Effector memory CD4-positive, alpha-beta T cell (primary cell): ENCODE measurements around the gene ZAP70.
"Not testable (repeated sequence)": the region's sequence is repeated elsewhere in the genome, so short reads cannot be mapped to it uniquely, and the experiment has no call there.

Experiments
- DNase-seq, 3 donors: peaks; one replicate each; pipeline ENCODE4 v3.0.0-alpha.2; 2020
- H3K27ac ChIP-seq: 2 replicates; pipeline ENCODE4 v1.7.0; 2013; ENCODE audit warnings: mild to moderate bottlenecking, low read length, moderate library complexity; ENCODE audit not compliant: insufficient read depth, poor library complexity, severe bottlenecking
- H3K27me3 ChIP-seq: replicated peaks from 2 replicates; pipeline ENCODE4 v1.7.0; 2013; ENCODE audit warnings: mild to moderate bottlenecking, low read length; ENCODE audit not compliant: insufficient read depth, control insufficient read depth, poor library complexity, severe bottlenecking
- H3K36me3 ChIP-seq: 2 replicates; pipeline ENCODE4 v1.7.0; 2013; ENCODE audit warnings: mild to moderate bottlenecking, low read length, moderate library complexity; ENCODE audit not compliant: control insufficient read depth, insufficient read depth
- H3K4me1 ChIP-seq: 2 replicates; pipeline ENCODE4 v1.7.0; 2013; ENCODE audit warnings: low read length, mild to moderate bottlenecking; ENCODE audit not compliant: control insufficient read depth, insufficient read depth, poor library complexity, severe bottlenecking
- H3K4me3 ChIP-seq: 2 replicates; pipeline ENCODE4 v1.7.0; 2013; ENCODE audit warnings: low read length, low read depth, mild to moderate bottlenecking; ENCODE audit not compliant: insufficient read depth, poor library complexity, severe bottlenecking
- H3K9me3 ChIP-seq: 2 replicates; pipeline ENCODE4 v1.7.0; 2013; ENCODE audit warnings: mild to moderate bottlenecking, low read length, moderate library complexity; ENCODE audit not compliant: control insufficient read depth

The ZAP70 gene

DNA sequence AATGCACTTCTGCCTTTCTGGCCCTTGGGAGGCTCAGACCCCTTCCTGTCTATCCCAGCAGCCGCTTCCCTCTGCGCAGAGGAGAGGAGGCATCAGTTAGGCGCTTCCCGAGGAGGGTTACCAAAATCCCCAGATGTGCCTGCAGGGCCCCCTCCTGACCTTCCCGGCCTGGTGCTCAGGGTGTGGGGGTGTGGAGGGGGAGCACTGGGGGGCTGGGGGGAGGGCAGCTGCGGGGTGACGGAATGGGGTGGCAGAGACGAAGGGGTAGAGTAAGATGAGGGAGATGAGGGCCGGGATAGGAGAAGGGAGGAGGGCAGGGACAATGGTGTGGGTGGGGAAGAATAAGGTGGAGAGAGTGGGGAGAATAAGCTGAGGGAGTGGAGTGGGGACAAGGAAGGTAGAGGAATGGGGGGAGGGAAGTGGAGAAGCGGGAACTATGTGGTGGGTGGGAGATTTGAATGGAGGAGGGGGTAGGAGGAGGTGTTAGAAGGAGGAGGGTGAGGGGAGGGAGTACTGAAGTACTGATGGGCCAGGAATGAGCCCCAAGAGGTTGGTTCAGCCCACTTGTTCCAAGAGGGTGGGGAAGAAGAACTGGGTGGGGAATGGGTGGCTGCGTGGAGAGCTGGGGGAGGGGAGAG, 6.5 kb upstream of the ZAP70 start:
- no peak overlapping the region for H3K4me3 ChIP-seq

DNA sequence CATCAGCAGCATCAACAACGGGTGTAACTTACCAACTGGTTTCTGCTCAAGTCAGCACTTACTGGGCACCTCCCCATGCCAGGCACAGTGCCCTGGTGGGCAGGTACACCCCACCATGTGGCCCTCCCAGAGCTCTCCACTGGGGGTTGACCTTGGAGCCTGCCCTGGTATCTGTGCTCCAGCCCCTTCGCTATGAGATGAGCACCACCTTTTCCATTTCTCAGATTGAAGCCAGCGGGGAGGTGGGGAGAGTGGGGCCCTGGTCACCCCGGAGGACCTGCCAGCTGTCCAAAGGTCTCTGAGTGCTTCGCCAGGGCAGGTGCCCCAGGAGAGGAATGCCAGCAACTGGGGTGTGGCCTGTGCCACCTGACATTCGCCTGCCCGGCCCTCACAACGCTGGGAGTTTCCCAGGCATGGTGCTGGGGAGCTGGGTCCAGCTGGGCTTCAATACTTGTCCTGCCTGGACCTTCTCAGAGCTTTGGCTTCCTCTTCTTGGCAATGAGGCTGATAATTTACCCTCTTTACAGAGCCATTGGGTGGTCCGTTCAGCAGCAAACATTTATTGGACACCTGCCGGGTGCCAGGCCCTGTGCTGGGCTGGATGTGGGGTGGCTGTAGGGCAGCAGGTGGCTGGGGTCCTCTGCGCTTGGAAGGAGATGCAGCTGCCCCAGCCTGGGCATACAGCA, 5.9 kb upstream of the ZAP70 start:
- Histone ChIP-seq H3K36me3 (no peaks in the 10 kb centered on the region), H3K27me3 (no peaks in the 10 kb centered on the region), H3K27ac (no peak overlapping the region), H3K9me3 (no peaks in the 10 kb centered on the region), H3K4me3 (no peak overlapping the region), H3K4me1 (peaks cover 26% of the 10 kb centered on the region)
- DNase-seq: no peak

More for the DNA sequence above, 6.5 kb upstream of the ZAP70 start:
- H3K27ac ChIP-seq: no peak overlapping the region
- H3K4me1 ChIP-seq: peaks cover 20% of the 10 kb centered on the region
- H3K9me3 ChIP-seq: no peaks in the 10 kb centered on the region
- no peaks in the 10 kb centered on the region for H3K36me3 ChIP-seq
- DNase-seq: no peak
- no peaks in the 10 kb centered on the region for H3K27me3 ChIP-seq

DNA sequence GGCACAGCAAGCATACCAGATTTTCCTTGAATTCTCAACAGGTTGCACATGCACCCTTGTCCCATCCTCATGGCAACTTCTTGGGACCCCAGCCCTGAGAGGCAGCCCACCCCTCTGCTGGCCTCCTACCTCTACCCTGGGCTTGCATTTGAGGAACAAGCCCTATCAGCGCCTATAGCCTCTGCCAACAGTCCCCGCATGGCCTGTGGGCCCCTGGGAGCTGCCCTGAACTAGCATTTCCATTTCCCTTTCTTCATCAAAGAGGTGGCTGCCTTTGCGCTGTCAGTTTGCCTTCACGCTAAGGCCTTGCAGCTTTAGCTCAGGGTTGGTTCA, 5.4 kb upstream of the ZAP70 start:
- no peak for DNase-seq
- no peak overlapping the region for H3K4me3 ChIP-seq
- H3K9me3 ChIP-seq: no peaks in the 10 kb centered on the region
- no peaks in the 10 kb centered on the region for H3K36me3 ChIP-seq
- H3K27ac ChIP-seq: no peak overlapping the region
- H3K4me1 ChIP-seq: peaks cover 31% of the 10 kb centered on the region
- no peaks in the 10 kb centered on the region for H3K27me3 ChIP-seq

DNA sequence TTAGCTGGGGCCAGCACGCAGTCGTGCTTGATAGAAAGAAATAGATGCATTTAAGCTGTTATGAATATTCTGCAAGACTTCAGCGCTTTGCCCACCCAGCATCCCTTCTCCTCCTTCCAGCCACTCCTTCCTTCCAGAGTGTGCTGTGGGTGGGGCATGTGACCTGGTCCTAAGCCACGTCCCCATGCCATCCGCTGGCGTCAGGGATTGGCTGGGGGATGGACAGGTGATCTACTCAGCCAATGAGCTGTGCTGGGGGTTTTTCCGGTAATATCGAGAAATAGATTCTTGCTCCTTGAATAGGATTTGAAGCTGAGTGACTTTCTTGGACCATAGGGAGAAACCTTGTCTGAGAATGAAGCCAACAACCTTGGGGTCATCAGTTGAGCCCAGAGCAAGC, 4.8 kb upstream of the ZAP70 start:
- Histone ChIP-seq H3K36me3 (no peaks in the 10 kb centered on the region), H3K9me3 (no peaks in the 10 kb centered on the region), H3K27ac (no peak overlapping the region), H3K27me3 (no peaks in the 10 kb centered on the region), H3K4me1 (peaks cover 37% of the 10 kb centered on the region), H3K4me3 (no peak overlapping the region)
- no peak for DNase-seq

DNA sequence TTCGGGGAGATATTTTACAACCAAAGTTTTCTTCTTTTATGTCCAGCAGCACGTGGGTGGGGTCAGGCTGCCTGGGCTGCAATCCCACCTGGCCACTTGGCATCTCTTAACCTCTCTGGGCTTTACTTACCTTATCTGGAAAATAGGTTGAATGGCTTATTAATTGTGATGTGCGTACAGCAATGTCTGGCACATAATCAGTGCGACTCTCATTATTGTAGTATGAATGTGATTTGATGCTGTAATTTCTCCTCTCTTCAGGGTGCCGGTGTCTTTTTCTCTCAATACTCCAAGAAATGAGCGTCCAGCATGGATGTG, 2.0 kb upstream of the ZAP70 start:
- DNase-seq: no peak
- Histone ChIP-seq H3K27ac (no peak overlapping the region), H3K9me3 (no peaks in the 10 kb centered on the region), H3K4me3 (no peak overlapping the region), H3K4me1 (peaks cover 61% of the 10 kb centered on the region), H3K27me3 (no peaks in the 10 kb centered on the region), H3K36me3 (peaks cover 6% of the 10 kb centered on the region)

DNA sequence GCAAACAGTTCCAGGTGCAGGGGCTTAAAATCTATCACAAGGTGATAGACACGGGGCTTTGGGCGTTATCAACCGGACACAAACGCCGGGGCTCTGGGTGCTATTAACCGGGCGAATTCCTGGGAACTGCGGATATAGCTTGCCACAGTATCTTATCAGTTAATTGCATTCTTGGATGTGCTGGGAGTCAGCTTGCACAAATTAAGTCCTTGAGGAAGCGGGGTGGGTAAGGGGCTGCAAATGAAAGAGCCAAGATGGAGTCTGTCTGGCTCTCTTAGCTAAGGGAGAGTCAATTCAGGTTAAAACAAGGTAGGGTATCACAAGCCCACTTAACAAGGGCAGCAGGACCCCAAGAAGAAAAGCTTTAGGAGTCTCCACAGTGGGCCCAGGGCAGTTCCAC, 1.2 kb upstream of the ZAP70 start:
- Histone ChIP-seq H3K4me3 (peak overlapping the region; percentile 75), H3K27ac (peak overlapping the region; percentile 98), H3K4me1 (peaks cover 70% of the 10 kb centered on the region)
- DNase-seq, H3K9me3 ChIP-seq, H3K36me3 ChIP-seq, H3K27me3 ChIP-seq: not testable (repeated sequence)

DNA sequence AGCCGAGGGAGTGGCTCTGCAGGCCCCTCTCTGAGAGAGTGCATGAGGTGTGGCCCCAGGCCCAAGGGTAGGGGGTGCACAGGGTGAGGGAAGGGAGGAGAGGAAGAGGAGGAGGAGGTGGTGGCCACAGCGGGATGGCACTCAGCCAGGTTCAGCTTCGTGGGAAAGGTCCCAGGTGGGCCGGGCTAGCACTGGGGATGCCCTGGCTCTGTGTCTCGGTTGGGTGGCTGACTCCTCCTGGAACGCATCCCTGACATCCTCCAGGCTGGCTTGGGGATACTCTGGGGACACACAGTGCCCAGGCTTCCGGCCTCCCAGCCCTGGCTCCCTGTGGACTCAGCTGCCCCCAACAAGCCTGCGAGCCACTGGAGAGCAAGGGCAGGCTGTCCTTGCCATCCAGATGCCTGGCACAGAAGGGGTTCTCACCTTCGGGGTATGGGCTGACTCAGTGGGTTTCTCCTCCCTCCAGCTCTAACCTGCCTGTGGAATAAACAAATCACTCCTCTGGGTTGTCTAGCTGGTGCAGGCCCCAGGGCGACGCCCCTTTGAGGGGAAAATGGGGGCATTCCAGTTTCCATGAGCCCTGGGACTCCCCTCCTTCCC, 582 bp upstream of the ZAP70 start:
- peak; percentile 45 to 46 (median 46) for DNase-seq
- H3K9me3 ChIP-seq: no peaks in the 10 kb centered on the region
- H3K27me3 ChIP-seq: no peaks in the 10 kb centered on the region
- H3K27ac ChIP-seq: peak overlapping the region; percentile 98
- peaks cover 6% of the 10 kb centered on the region for H3K36me3 ChIP-seq
- peaks cover 76% of the 10 kb centered on the region for H3K4me1 ChIP-seq
- peak overlapping the region; percentile 75 for H3K4me3 ChIP-seq

DNA sequence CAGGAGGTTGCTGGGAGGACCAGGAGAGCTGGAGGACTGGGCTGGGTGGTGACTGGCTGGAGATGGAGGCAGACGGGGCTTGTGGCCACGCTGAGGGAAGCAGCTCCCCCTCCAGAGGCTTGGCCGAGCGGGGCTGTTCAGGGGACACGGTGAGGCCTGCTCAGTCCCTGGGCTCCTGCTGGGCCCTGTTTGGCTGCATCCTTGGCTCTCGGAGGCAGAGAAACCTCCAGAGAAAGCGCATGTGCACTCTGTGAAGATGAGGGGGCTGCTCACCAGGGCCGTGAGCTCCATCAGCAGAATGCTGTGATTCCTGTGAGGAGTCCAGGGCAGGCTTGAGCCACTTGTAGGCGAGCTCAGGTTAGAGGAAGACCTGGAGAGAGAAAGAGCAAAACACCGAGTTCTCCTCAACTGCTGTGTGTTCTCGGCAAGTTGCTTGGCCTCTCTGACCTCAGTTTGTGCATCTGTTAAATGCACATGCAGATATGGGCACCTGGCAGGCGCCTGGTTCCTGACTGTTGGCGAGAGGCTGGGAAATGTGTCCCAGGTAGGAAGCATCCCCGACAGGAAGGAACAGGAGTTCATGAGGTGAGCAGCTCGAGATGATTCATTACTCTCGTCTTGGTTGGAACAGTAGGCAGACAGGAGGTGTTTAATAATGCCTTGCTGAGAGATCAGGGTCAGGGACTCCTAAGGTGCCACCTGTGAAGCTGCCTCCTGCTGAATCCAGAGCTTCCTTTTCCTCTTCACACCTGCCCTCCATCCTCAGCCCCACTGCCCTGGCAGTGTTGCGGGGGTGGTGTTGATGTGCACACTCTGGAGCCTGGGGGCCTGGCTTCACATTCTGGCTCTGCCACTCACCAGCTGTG, 941 bp downstream of the ZAP70 start:
- Histone ChIP-seq H3K4me3 (peak overlapping the region; percentile 75), H3K27me3 (no peaks in the 10 kb centered on the region), H3K9me3 (no peaks in the 10 kb centered on the region), H3K36me3 (peaks cover 6% of the 10 kb centered on the region), H3K4me1 (peaks cover 91% of the 10 kb centered on the region), H3K27ac (peak overlapping the region; percentile 98)
- no peak for DNase-seq

DNA sequence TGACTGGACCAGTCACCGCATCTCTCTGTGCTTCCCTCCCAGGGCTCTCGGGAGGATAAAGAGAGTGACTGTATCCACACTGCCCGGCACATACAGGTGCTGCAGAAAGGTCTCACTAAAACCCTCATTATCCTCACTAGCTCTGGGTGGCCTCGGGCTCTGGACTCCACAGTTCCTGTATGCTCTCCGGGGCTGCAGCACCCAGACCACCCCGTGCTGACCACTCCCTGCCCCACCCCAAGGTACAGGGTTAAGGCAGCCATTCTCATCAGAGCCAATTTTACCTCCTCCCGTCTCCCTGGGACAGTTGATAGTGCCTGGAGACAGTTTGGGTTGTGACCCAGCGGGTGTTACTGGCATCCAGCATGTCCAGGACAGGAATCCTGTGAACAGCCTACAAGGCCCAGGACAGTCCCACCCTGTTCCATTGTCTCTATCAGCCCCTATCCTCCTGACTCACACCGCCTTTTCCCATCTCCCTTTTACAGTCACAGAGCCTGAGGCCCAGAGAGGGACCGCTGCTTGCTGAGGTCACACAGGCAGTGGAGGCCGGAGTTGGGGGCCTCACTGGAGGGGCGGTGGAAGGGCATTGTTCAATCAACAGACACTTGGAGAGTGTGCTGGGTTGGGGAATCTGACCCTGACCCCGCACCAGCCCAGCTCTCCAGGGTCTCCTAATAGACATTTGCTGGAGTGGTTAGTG, 1.7 kb downstream of the ZAP70 start:
- peak overlapping the region; percentile 98 for H3K27ac ChIP-seq

More for the DNA sequence above, 1.7 kb downstream of the ZAP70 start:
- Histone ChIP-seq H3K4me1 (peaks cover 92% of the 10 kb centered on the region), H3K9me3 (no peaks in the 10 kb centered on the region), H3K36me3 (peaks cover 6% of the 10 kb centered on the region), H3K4me3 (peak overlapping the region; percentile 75), H3K27me3 (no peaks in the 10 kb centered on the region)
- DNase-seq: no peak
